ENCODE measurements around the gene ABHD14A. TPM values are rescaled to one million over a fixed set of nuclear protein-coding genes. Genes with fewer than 3 reads are reported as not detected.

ABHD14A gene
- total RNA-seq, 1 experiment from 2014 or later = 3.8 TPM

DNA sequence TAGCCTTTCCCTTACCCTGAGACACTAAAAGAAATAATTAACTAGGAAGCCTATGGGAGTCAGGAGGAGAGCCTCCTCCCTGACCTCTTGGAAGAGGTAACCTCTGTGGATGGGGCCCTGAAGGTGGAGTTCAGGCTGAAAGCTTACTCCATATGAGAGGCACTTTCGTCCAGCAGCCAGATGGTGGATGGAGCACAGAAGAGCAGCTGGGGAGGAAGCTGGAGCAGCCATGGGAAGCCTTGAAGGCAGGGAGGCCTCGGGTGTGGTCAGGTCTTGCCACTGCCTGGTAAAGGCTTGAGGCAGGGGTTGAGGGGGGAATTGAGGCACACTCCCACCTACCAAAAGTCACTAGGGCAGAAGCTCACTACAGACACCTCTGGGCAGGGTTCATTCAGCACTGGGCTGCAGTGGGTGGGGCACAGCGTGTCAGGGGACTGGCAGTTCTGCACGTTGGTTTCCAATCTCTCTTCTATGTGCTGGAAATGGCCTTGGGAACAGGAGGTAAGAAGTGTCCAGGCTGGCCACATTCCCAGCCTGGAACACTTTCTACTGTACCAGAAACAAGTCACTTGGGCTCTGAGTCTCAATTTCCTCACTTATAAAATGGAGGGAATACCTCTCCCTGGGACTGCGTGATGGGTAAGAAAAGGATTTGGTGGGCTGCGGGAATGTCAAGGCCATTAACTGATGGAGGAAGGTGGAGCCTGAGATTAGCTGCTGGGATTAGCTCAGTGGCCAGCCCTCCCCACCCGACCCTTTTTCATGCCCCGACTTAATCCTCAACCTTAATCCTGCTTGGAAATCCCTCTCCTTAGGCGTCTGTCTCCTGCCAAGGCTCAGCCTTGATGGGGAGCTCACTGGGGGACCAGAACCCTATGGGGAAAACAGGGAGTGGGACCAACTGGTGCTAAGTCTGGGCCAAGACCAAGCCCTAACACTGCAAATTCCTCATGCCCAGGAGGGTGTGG lies 13.0 kb upstream of the ABHD14A start:
- Mint-ChIP-seq H3K36me3 (no peaks in the 10 kb centered on the region), H3K4me1 (peaks cover 28% of the 10 kb centered on the region), H3K4me3 (no peak overlapping the region), H3K27ac (no peak overlapping the region), H3K27me3 (ENCODE audit: low read depth) (peaks cover 24% of the 10 kb centered on the region), H3K9me3 (no peaks in the 10 kb centered on the region)
- ChIA-PET POLR2A (interaction anchor here (1.8 kb wide), 1 partner anchor 8 kb away, joined by 4 read pairs; no protein-coding TSS in a partner anchor), CTCF (interaction anchor here (0.9 to 6.5 kb wide), 3 partner anchors 13 to 20 kb away, joined by 3 to 60 read pairs (median 19); partner anchors contain the start of genes ABHD14A, ABHD14B, ACY1 and RRP9)
- TF ChIP-seq ZNF317 (CRISPR knock-in tag; IDR thresholded peaks at IDR 0.05; ENCODE audit: borderline replicate concordance, low read depth) (no peak), IRF2 (CRISPR knock-in tag; IDR thresholded peaks at IDR 0.05; ENCODE audit: borderline replicate concordance, low read depth) (no peak), CREB1 (CRISPR knock-in tag; IDR thresholded peaks at IDR 0.05) (no peak), PRDM15 (CRISPR knock-in tag; IDR thresholded peaks at IDR 0.05) (no peak)
- DNase-seq (ENCODE audit: low spot score) (no peak), ATAC-seq (no peak)

- H3K27me3 Mint-ChIP-seq (ENCODE audit: low read depth) = peaks cover 23% of the 10 kb centered on the region
- no peak overlapping the region for H3K27ac Mint-ChIP-seq
- peaks cover 28% of the 10 kb centered on the region for H3K4me1 Mint-ChIP-seq
- H3K9me3 Mint-ChIP-seq = no peaks in the 10 kb centered on the region
- CTCF ChIA-PET = interaction anchor here (1.4 to 6.5 kb wide), 3 partner anchors 12 to 143 kb away, joined by 3 to 60 read pairs (median 19); partner anchors contain the start of genes ABHD14A, ABHD14B and ACY1
- TF ChIP-seq ZNF317 (CRISPR knock-in tag; IDR thresholded peaks at IDR 0.05; ENCODE audit: borderline replicate concordance, low read depth) (no peak), JUN (CRISPR knock-in tag; IDR thresholded peaks at IDR 0.05) (no peak), ELF4 (CRISPR knock-in tag; IDR thresholded peaks at IDR 0.05; ENCODE audit: low read depth) (no peak), ZNF263 (CRISPR knock-in tag; IDR thresholded peaks at IDR 0.05; ENCODE audit: low read depth) (no peak), AFF4 (CRISPR knock-in tag; IDR thresholded peaks at IDR 0.05; ENCODE audit: borderline replicate concordance) (no peak), ATF2 (CRISPR knock-in tag; IDR thresholded peaks at IDR 0.05; ENCODE audit: borderline replicate concordance, low read depth) (no peak), SMAD3 (CRISPR knock-in tag; IDR thresholded peaks at IDR 0.05; ENCODE audit: borderline replicate concordance) (no peak), ZNF396 (CRISPR knock-in tag; IDR thresholded peaks at IDR 0.05; ENCODE audit: borderline replicate concordance) (no peak), MLX (CRISPR knock-in tag; IDR thresholded peaks at IDR 0.05) (no peak)
- TF ChIP-seq, protein P1, sequence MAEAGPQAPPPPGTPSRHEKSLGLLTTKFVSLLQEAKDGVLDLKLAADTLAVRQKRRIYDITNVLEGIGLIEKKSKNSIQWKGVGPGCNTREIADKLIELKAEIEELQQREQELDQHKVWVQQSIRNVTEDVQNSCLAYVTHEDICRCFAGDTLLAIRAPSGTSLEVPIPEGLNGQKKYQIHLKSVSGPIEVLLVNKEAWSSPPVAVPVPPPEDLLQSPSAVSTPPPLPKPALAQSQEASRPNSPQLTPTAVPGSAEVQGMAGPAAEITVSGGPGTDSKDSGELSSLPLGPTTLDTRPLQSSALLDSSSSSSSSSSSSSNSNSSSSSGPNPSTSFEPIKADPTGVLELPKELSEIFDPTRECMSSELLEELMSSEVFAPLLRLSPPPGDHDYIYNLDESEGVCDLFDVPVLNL (CRISPR knock-in tag; IDR thresholded peaks at IDR 0.05; ENCODE audit: borderline replicate concordance, low read depth) = no peak
- no peaks in the 10 kb centered on the region for H3K36me3 Mint-ChIP-seq
- DNase-seq (ENCODE audit: low spot score) (no peak), ATAC-seq (no peak)
- no peak overlapping the region for H3K4me3 Mint-ChIP-seq
- POLR2A ChIA-PET = interaction anchor here (1.3 kb wide), 1 partner anchor 20 kb away, joined by 8 read pairs; the partner anchor contains the start of gene ACY1
These were observed 11.9 kb upstream of the ABHD14A start for GRCh38 chr3:51962854-51963530.
